GM19025 (cell line): ENCODE measurements around the gene COL23A1.

Experiments
- ATAC-seq: cut with Tn5 transposase; IDR thresholded peaks from one replicate; pipeline ENCODE4 v1.9.1; 2021; ENCODE audit warnings: mild to moderate bottlenecking, low read depth, moderate library complexity; ENCODE audit not compliant: unreplicated experiment

Gene COL23A1

GRCh38 chr5:178335302-178336030, 254.7 kb downstream of the COL23A1 start:
- ATAC-seq = no peak

GRCh38 chr5:178334861-178335260, 255.3 kb downstream of the COL23A1 start:
- ATAC-seq = no peak

- no peak for ATAC-seq
These were observed 256.2 kb downstream of the COL23A1 start for GRCh38 chr5:178333821-178334481.

- ATAC-seq = no peak
These were observed 258.0 kb downstream of the COL23A1 start for GRCh38 chr5:178332210-178332641.

GRCh38 chr5:178331491-178331996, 258.6 kb downstream of the COL23A1 start:
- ATAC-seq = no peak

GRCh38 chr5:178330791-178331404, 259.3 kb downstream of the COL23A1 start:
- no peak for ATAC-seq

- ATAC-seq = no peak
These were observed 261.1 kb downstream of the COL23A1 start for GRCh38 chr5:178328826-178329730.

- ATAC-seq = no peak
These were observed 262.1 kb downstream of the COL23A1 start for GRCh38 chr5:178327931-178328711.

GRCh38 chr5:178327446-178327845, 262.7 kb downstream of the COL23A1 start:
- ATAC-seq = no peak

GRCh38 chr5:178326374-178326715, 263.8 kb downstream of the COL23A1 start:
- no peak for ATAC-seq

GRCh38 chr5:178325679-178326373, 264.4 kb downstream of the COL23A1 start:
- ATAC-seq = no peak

- no peak for ATAC-seq
These were observed 264.9 kb downstream of the COL23A1 start for GRCh38 chr5:178325311-178325678.

GRCh38 chr5:178324481-178325310, 265.5 kb downstream of the COL23A1 start:
- ATAC-seq = peak; percentile 61

- ATAC-seq = peak; percentile 35
These were observed 266.2 kb downstream of the COL23A1 start for GRCh38 chr5:178323961-178324360.

GRCh38 chr5:178323541-178323865, 266.7 kb downstream of the COL23A1 start:
- peak; percentile 24 for ATAC-seq

GRCh38 chr5:178322736-178323540, 267.3 kb downstream of the COL23A1 start:
- ATAC-seq = peak; percentile 37

GRCh38 chr5:178320281-178320855, 269.8 kb downstream of the COL23A1 start:
- no peak for ATAC-seq
